Left renal pelvis (tissue), 4 donors: ENCODE data around the gene ADK. TPM values are rescaled to one million over a fixed set of nuclear protein-coding genes. Genes with fewer than 3 reads are reported as not detected.
"Not testable (repeated sequence)": the region's sequence is repeated elsewhere in the genome, so short reads cannot be mapped to it uniquely, and the experiment has no call there.

Source experiments
- DNase-seq, 4 donors: peaks; one replicate each; pipeline ENCODE4 v3.0.0-alpha.2; 2013; ENCODE audit warnings: low read depth in 4 of 4, low spot score in 3 of 4
- polyA plus RNA-seq, 4 donors: library from polyadenylated mRNA; unstranded; fragments of 120-200 nt; gene quantifications; one replicate each; pipeline ENCODE4 v1.2.1, GENCODE V29; 2013; ENCODE audit not compliant: insufficient read length in 4 of 4

Gene ADK
- polyA plus RNA-seq, 4 donors: 21.9 to 38.2 (median 30.0) TPM

DNA sequence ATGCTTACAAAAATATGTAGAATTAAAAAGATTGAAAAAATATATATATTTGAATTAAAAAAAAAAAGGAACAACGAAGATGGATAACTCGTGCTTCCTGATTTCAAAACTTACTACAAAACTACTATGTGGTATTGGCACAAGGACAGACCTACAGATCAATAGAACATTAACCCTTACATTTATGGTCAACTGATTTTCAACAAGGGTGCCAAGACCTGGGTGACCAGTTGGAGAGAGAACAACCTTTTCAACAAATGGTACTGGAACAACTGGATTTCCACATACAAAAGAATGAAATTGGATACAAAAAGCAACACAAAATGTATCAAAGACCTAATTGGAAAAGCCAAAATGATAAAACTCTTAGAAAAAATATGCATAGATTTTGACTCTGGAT lies 10.5 kb upstream of the ADK start:
- DNase-seq: no peak

DNA sequence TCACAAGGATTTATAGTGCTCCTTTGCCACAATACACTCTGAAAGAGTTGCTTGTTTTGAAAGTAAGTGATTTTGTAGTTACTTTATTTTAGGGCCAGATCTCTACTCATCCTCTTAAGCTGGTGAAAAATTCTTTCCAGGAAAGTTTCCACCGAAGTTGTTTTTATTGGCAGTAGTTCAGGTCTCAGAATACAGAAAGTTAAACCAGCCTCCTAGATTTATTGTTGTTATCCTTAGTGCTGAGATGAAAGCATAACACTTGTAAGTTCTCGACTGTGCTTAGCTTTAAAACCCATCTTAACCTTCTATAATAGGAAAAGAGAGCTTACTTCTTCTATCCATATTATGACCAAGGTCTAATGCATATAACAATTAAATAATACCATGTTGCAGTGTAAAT lies 5.9 kb upstream of the ADK start:
- DNase-seq: peak; percentile 21 to 59 (median 50)

DNA sequence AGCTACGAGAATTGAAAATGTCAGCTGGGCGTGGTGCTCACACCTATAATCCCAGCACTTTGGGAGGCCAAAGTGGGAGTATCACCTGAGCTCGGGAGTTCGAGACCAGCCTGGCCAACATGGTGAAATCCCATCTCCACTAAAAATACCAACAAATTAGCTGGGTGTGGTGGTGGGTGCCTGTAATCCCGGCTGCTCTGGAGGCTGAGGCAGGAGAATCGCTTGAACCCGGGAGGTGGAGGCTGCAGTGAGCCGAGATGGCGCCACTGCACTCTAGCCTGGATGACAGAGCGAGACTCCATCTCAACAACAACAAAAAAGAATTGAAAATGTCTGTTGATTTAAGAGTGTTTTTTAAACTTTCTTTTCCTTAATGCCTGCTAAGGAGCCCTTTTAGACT lies 4.0 kb upstream of the ADK start:
- not testable (repeated sequence) for DNase-seq

DNA sequence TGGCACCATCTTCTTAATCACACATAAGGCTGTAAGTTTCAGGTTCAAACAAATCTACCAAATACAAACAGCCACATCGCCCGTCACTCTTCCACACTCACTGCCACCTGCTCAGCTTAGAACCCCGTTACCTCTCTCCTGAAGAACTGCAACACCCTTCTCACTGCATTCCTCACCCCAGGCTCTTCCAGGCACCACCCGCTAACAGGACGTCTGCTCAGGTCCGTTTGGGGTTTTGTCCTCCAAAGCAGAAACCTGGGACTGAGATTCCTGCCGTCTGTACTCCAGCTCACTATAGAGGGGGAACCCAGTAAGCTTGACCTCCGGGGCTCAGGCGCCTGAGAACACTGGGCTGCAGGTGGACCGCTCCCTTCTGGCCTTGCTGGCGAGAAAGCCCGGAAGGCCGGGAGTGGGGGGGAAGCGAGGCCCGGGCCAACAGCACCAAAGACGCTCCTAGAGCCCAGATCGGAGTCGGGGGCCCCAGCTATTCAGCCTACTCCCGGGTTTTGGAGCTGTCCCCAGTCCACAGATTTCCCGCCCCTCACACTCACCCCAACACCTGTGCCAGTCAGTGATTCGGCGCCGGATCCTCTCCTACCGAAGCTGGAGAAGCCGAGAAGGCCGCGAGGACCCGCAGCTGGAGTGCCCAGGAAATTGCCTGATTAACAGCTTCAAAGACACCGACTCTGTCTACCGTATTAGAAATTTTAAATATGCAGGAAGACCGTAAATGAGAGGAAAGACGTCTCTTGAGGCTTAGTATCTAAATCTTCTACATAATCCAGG lies 624 bp upstream of the ADK start, which contains the start of gene AP3M1:
Gene AP3M1, minus strand, starts transcription at position 625 of the 786 bp plus-strand sequence. CDS start 12,449 bp downstream, outside the sequence.
- no peak for DNase-seq

DNA sequence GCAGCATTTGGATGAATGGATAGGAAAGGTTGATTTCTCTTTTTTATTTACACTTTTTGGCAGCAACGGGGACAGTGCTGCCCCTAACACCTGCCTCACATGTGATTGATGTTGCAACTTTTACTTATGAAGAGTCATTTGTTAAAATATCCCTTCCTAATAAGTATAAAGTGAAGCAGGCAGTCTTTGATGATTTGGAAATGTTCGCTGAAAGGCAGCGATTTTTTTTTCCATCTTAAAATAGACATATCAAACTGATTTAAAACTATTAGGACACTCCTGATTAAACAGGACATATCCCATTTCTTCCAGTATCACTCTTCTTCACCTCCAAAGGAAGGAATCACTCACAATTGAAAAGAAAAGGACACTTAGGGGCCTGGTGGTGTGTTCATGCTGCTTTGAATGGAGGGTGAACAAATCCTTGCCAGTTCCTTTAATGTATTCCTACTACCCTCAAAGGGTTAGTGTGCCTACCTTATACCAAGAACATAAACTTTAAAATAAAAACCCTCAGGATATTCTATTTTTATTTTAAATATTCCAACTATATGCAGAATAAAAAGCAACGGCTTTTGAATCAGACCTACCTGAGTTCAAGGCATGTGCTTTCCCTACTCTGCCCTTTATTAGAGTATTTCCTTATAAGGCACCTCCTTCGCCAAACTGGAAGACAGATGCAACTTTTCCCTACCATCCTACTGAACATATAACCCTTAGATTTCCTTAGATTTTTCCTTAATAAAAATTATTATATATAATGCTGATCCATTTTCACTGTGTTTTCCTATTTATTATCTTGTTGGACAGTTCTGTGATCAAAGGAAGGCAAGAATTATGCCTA lies 1.1 kb downstream of the ADK start:
- no peak for DNase-seq

DNA sequence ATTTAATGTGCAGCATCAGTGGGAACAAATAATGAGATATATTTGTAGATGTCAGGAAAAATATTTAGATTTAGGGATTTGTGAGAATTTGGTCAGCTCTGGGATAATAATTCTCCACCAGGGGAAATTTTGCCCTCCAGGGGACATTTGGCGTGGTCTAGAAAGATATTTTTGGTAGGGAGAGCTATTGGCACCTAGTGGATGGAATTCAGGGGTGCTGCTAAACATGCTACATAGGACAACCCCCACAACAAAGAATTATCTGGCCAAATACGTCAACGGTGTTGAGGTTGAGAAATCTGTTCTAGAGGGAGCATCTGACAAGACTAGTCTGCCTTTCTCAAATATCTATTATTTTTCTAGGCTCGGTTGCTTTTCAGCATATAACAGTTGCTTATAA lies 2.1 kb downstream of the ADK start:
- no peak for DNase-seq

DNA sequence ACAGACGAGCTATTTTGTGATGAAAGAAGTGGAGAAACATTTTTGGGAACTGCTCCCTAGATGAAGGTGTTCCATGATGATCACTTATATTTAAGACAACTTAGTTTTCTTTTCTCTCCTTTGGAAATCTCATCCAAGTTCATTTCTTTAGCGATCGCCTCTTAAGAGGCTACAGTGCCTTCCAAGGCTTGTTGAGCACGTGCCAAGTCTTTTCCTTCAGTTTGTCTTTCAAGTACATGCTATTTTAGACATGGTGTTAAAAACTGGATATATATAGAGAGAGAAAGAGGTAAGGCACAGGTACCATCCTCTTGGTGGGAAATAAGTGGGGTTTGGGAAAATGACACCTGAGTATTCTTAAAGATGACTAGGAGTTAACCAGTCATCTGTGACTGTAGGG lies 2.7 kb downstream of the ADK start:
- DNase-seq: no peak

DNA sequence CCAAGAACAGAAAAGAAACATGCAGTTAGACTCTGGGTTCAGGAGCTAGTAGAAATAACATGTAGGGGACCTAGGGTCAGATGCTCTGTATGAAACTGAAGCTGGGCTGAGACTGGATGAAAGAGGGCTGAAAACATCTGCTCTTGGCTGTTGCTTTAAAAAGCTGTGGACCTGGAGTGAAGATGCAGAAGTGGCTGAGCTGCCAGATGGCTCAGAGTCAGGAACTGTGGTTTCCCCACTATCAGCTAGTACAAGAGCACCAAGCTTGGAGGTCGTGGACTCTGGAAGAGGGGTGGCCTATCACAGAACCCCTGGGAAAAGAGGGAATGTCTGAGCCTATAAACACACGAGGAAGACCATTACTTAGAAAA lies 5.9 kb downstream of the ADK start:
- no peak for DNase-seq

DNA sequence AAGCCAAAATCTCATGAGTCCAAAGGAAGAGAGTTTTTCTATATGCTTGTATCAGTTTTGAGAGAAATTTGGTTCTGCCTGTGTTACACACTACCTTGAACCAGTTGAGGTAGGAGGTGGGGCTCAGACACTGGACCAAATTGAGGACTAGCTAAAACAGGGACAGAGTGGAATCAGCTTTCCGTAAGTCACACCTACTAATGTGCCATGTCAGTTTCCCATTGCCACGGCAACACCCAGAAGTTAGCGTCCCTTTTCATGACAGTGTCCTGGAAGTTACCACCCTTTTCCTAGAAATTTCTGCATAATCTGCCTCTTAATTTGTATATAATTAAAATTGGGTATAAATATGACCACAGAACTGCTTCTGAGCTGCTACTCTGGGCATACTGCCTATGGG lies 9.0 kb downstream of the ADK start:
- no peak for DNase-seq

DNA sequence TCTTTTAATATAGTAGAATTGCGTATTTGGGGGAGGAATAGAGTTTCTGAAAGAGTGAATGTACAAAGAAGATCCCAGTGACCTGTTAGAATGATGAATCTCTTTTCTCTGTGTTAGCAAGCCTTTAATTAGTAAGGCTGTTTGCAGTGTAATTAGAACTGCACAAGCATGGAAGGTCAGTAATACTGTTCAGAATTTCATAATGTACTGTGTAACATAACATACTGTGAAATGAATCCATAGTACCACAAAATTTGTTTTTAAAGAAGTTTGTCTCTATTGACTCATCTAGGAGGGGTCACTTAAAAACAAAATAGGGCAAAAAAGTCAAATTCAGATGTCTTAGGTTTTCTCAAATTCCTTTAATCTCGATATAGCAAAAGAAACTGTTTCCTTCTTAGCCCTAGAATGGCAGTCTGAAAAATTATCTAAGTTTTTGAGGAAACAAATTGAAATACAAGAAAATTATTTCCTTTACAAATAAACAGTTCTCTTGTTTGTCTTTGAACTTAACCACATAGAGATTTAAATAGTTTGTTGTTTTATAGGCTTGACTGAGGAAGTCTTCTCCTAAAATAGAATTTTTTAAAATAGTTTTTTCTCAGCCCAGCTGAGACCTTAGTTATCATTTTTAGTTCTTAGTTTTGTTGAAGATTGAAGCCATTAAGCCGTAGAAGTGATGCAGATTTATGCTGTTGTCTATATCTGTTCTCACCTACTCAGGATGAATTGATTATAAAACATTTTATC lies 12.5 kb downstream of the ADK start:
- DNase-seq: no peak

DNA sequence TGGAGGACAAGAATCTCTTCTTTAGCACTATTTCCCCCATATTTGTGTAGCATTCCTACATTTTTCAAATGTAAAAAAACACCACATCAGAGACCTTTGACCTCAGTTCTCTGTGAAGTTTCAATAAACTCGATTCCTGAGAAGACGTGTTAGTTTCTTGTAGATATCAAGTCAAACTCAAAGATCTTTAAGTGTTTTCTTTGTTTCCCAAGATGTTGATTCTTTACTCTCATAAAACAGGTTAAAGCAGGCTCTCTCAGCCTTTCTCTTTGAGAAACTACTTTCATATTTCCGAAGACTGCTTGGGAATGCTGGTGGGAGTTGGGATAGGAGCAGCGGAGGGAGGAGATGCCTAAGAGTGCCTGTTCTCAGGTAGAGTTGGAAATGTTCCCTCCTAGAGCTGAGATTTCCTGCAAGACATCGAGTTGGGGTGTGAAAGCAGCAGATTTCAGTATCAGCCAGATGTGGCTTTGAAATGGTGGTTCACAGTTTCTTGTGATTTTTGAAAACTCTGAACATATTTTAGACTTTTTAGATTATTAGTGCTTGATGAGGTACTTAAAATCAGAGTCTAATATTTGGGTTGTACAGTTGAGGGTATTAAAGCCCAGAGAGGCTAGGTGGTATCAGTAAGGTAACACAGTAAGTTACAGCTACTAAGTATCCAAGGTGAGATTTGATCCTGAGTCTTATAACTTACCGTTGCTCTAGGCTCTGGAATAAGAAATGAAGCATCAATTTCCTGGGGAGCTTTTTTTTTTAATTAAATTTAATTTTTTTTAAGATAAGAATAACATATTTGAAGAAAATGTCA lies 13.9 kb downstream of the ADK start:
- no peak for DNase-seq

DNA sequence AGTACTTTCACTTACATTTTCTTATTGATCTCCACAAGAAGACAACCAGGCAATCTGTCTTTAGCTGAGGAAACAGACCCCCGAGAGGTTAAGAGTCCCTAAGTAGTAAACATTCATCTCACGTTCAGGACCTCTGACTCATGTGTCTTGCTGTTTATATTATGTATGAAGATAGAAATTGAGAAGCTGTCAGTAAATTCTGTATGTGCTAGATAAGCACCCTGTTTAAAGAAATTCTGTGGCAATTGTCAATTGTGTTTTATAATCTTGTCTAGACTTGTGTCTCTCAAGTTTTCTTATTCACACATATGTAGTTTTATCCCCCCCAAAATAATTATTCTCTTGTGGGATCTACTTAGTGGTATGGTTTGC lies 14.5 kb downstream of the ADK start:
- no peak for DNase-seq

DNA sequence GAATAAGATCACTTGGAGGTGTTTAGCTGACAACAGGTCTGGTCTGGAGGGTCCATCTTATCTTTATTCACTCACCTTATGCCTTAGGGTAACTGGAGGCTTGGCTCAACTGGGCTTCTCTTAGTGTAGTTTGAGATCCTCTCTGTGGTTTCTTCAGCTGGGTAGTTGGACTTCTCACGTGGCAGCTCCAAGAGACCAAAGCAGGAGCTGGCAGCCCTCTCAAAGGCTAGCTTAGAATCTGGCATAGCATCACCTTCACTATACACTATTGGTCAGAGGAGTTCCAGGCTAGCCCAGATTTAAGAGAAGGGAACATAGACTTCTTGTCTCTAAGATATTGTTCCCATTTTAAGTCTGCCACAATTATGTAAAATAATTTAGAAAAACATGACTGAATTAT lies 16.4 kb downstream of the ADK start:
- DNase-seq: no peak

DNA sequence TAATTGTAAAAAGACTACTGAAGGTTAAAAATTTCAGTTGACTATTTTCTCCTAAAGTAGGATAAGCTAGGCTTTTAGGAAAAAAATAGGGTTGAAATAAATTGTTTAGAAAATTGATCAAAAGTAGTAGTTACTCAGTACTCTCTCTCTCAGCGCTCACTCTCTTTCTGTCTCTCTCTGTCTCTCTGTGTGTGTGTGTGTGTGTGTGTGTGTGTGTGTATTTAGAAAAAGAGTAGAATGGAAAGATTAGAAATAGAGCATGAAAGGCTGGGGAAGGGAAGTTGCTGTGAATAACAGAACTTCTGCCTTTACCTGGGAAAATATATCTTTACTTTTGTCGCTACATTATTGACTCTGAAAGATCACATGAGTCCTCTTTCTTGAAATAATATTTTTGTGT lies 20.6 kb downstream of the ADK start:
- no peak for DNase-seq

DNA sequence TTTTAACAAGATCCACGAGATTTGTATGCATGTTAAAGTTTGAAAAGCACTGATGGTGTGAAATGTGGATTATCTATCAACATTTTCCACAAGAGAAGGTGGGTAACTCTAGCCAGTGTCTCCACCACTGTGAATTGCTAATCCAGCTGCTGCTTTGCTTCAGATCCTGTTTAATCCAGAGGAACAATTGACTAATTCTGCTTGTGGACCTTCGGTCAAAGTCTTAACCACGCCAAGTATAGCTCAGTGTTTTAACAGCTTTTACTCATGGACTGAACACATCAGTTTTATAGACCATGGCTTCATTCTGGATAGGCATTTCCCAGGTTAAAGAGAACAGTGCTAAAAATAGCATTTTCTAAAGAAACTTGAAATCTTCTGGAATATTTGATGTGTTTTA lies 23.5 kb downstream of the ADK start:
- no peak for DNase-seq

DNA sequence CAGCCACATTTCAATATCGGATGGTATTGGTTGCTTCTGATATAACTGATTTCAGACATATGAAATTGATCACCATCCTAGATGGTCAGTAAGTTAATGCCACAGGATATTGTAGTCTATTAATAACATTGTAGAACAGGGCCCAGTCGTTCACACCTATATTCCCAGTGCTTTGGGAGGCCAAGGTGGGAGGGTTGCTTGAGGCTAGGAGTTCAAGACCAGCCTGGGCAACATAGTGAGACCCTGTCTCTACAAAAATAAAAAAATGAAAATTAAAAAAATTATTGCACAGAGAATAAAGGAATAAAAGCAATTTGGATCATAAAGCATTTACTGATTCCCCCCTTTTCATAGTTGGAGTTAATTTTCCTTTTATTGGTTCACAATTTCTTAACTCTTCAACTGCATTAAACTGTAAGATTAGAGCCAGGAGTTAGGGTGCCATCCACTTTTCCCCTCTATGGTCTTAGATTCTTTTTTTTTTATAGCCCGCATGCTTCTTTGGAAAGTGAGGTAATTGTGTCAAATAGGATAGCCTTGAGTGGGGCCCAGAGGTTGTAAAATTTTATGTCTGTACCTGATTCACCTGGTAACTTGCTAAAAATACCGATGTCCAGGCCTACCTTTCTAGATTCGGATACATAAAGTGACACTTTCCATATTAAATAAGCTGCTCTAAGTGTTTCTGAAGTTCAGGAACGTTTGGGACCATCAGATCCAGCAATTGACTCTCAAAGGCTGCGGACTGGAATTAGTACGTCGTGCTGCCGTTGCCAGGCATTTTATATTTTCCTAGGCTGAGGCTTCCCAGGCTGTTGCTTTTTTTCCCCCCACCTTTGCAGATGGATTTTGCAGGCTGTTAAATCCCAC lies 24.7 kb downstream of the ADK start:
- no peak for DNase-seq

DNA sequence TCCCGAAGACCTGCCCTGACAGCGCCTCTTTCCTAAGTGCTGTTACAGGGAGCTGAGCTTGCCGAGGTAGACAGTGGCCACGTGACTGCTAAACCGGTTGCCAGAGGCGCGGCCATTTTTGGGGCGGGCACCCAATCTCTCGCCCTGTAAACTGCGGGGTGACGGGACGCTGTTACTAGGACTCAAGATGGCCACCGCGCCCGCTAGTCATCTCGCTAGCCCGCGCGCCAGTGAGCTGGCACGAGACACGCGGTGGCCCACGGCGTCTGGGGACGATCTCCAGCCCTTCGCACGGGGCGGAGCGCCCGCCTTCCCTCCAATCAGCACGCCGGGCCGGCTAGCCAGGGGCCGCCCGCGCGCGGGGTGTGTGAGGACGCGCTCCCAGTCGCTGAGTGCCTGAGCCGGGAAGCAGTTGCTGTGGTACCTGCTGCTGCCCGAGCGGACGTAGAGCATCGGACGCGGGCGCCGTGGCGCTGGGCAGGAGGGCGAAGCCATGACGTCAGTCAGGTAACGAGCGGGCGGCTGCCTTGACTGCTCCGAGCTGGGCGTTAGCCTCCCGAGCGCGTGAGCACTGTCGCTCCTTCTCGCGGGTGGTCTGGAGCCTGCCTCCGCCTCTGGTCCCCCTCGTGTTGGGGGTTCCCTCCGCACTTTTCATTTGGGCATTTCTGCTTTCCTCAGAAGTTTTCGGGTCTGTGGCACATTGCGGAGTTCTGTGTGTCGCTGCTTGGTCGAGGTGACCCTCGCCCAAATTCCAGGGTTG lies 25.5 kb downstream of the ADK start:
- DNase-seq: peak; percentile 73 to 82 (median 76)

DNA sequence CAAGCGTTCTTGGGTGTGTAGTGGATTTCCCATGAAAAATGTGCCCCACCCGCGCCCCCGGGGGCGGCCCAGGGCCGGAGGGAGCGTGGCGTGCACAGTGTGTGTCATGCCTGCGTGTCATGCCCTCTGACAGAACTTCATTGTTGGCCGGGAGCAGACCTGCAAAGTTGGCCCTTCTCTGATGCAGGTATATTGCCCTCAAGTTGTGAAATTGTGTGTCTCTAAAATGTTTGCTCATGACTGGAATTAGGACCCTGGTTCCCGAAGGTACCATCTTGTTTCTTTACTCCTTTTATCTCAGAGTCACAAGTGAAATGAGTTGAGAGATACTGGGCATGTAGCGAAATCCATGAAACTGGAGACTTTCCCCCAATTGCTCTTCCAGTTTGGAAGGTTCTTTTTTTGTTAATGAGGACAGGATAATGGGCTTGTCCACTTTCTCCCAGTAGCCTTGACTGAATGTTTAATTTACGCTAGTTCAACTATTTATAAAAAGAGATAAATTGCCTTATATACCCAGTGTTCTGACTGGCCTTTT lies 26.2 kb downstream of the ADK start:
- DNase-seq: no peak
